Activated CD4-positive, alpha-beta memory T cell treated with anti-CD3 and anti-CD28 coated beads, Interleukin-2, amount 10 ng/mL, durations not matched to agents 7 days and 5 days (primary cell): ENCODE measurements around the gene PRDM16. TPM values are rescaled to one million over a fixed set of nuclear protein-coding genes. Genes with fewer than 3 reads are reported as not detected.

Experiments
- CTCF ChIA-PET: fragments of 350-600 bp; sonication (Branson Sonifier 250); formaldehyde crosslinking; loops from one replicate; lab custom pipeline; 2021; ENCODE audit warnings: antibody characterized with exemption, inconsistent platforms; lab: Charles Lee
- POLR2A ChIA-PET: fragments of 350-600 bp; sonication (Branson Sonifier 250); formaldehyde crosslinking; loops from one replicate; lab custom pipeline; 2021; ENCODE audit warnings: antibody characterized with exemption; lab: Charles Lee
- DNase-seq: peaks from one replicate; pipeline ENCODE4 v3.0.0-alpha.2; 2020
- H3K27ac Mint-ChIP-seq: one replicate; pipeline ENCODE4 v1.8.0; 2021; ENCODE audit warnings: mild to moderate bottlenecking, mixed read lengths
- H3K27me3 Mint-ChIP-seq: one replicate; pipeline ENCODE4 v1.8.0; 2021; ENCODE audit warnings: mixed read lengths
- H3K36me3 Mint-ChIP-seq: one replicate; pipeline ENCODE4 v1.8.0; 2021; ENCODE audit warnings: low read depth, mixed read lengths
- H3K4me1 Mint-ChIP-seq: one replicate; pipeline ENCODE4 v1.8.0; 2021; ENCODE audit warnings: mixed read lengths
- H3K4me3 Mint-ChIP-seq: one replicate; pipeline ENCODE4 v1.8.0; 2021; ENCODE audit warnings: mild to moderate bottlenecking, mixed read lengths
- H3K9me3 Mint-ChIP-seq: one replicate; pipeline ENCODE4 v1.8.0; 2021; ENCODE audit warnings: mixed read lengths
- total RNA-seq, 2 experiments: library from RNA; stranded (reverse); gene quantifications; one replicate each; pipeline ENCODE4 v1.2.3, GENCODE V29; 2021

Gene PRDM16
- total RNA-seq, 2 experiments from 2014 or later, result 0.03 to 0.20 TPM

DNA sequence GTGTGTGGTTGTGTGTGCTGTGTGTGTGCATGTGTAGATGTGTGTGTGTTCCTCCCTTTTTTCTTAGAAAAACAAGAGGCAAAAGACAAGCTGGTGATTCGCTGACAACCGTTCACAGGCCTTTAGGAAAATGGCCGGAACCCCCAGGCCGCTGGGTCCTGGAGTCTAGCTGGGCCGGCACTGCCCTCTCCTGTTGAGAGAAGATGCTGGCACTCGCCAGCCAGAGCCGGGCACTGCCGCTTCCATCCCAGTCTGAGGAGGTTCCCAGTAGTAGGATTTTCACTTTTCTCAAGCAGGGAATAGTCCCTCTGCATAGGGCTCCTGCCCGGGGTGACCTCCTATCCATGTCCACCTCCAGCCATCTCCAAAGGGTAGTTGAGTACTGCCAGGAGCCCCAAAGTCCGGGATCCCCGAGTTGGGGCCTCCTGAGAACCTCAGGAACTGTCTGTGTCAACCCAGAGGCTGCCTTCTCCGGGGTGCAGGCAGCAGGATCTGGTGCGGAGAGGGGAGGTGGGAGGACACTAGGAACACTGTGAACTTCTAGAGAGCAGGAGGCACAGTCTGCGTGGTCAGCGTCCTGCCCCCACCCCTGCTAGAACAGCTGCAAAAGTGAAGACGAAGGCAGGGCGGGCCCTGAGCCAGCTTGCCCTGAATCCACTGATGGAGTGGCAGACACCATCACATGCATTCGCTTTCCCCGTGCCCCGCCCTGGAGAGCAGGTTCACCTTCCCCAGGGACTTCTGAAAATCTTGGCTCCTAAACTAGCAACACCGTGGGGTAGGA lies 341.3 kb downstream of the PRDM16 start:
- H3K36me3 Mint-ChIP-seq, result no peaks in the 10 kb centered on the region
- no peaks in the 10 kb centered on the region for H3K9me3 Mint-ChIP-seq
- H3K27ac Mint-ChIP-seq, result no peak overlapping the region
- H3K27me3 Mint-ChIP-seq, result no peaks in the 10 kb centered on the region
- POLR2A ChIA-PET, result no interaction called here
- CTCF ChIA-PET, result no interaction called here
- H3K4me1 Mint-ChIP-seq, result no peaks in the 10 kb centered on the region
- H3K4me3 Mint-ChIP-seq, result no peak overlapping the region
- no peak for DNase-seq

- Mint-ChIP-seq H3K9me3 (no peaks in the 10 kb centered on the region), H3K27ac (no peak overlapping the region), H3K4me3 (no peak overlapping the region), H3K27me3 (no peaks in the 10 kb centered on the region), H3K4me1 (no peaks in the 10 kb centered on the region), H3K36me3 (no peaks in the 10 kb centered on the region)
- ChIA-PET POLR2A (no interaction called here), CTCF (no interaction called here)
- no peak for DNase-seq
These were observed 342.8 kb downstream of the PRDM16 start for GRCh38 chr1:3411806-3412205.

DNA sequence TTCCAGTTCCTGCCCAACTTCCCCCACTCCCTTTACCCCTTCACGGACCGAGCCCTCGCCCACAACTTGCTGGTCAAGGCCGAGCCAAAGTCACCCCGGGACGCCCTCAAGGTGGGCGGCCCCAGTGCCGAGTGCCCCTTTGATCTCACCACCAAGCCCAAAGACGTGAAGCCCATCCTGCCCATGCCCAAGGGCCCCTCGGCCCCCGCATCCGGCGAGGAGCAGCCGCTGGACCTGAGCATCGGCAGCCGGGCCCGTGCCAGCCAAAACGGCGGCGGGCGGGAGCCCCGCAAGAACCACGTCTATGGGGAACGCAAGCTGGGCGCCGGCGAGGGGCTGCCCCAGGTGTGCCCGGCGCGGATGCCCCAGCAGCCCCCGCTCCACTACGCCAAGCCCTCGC lies 343.4 kb downstream of the PRDM16 start:
- Mint-ChIP-seq H3K4me1 (no peaks in the 10 kb centered on the region), H3K9me3 (no peaks in the 10 kb centered on the region)

DNA sequence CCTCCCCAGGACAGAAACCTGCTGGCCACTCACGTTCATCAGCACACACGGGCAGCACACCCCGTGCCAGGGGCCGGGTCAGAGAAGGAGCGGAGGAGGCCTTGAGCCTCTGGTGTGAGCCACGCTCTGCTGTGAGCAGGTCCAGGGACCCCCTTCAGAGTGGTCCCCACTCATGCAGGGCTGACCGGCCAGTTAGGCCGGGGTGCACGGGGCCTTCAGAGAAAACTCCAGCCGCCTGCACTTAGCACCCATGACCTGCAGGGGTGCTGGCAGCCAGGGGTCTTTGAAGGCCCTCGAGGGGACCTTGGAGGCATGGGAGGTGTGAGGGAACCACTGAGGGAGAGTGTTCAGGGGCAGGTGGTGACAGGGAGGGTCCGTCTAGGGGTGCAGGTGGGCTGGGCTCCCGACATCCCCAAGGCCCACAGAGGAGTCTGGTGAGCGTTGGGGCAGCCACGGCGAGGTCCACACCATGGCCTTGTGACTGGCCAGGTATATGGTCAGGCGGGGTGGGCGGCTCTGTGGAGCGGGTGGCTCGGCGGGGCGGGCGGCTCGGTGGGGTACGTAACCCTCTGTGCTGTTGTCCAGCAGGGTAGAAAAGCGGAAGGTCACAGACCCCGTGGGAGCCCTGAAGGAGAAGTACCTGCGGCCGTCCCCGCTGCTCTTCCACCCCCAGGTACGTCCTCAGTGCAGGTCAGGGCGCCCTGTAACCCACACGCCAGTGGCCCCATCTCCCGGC lies 345.1 kb downstream of the PRDM16 start:
- H3K27ac Mint-ChIP-seq, result no peak overlapping the region
- H3K9me3 Mint-ChIP-seq, result no peaks in the 10 kb centered on the region
- no peaks in the 10 kb centered on the region for H3K36me3 Mint-ChIP-seq
- H3K4me3 Mint-ChIP-seq, result no peak overlapping the region
- no peaks in the 10 kb centered on the region for H3K27me3 Mint-ChIP-seq
- POLR2A ChIA-PET, result no interaction called here
- CTCF ChIA-PET, result no interaction called here
- H3K4me1 Mint-ChIP-seq, result no peaks in the 10 kb centered on the region
- no peak for DNase-seq

More for the DNA sequence above, 343.4 kb downstream of the PRDM16 start:
- H3K27me3 Mint-ChIP-seq, result no peaks in the 10 kb centered on the region
- ChIA-PET CTCF (no interaction called here), POLR2A (no interaction called here)
- no peak overlapping the region for H3K4me3 Mint-ChIP-seq
- no peak for DNase-seq
- H3K36me3 Mint-ChIP-seq, result no peaks in the 10 kb centered on the region
- H3K27ac Mint-ChIP-seq, result no peak overlapping the region

GRCh38 chr1:3415260-3416090 lies 346.5 kb downstream of the PRDM16 start:
- Mint-ChIP-seq H3K27ac (no peak overlapping the region), H3K4me3 (no peak overlapping the region), H3K9me3 (no peaks in the 10 kb centered on the region), H3K4me1 (no peaks in the 10 kb centered on the region), H3K36me3 (no peaks in the 10 kb centered on the region), H3K27me3 (no peaks in the 10 kb centered on the region)
- POLR2A ChIA-PET, result no interaction called here
- DNase-seq, result no peak
- CTCF ChIA-PET, result no interaction called here

GRCh38 chr1:3417082-3417739 lies 348.2 kb downstream of the PRDM16 start:
- CTCF ChIA-PET, result no interaction called here

GRCh38 chr1:3417934-3418333 lies 348.9 kb downstream of the PRDM16 start:
- Mint-ChIP-seq H3K4me3 (no peak overlapping the region), H3K9me3 (no peaks in the 10 kb centered on the region), H3K4me1 (no peaks in the 10 kb centered on the region), H3K36me3 (no peaks in the 10 kb centered on the region), H3K27me3 (no peaks in the 10 kb centered on the region), H3K27ac (no peak overlapping the region)
- ChIA-PET CTCF (no interaction called here), POLR2A (no interaction called here)
- DNase-seq, result no peak

More at GRCh38 chr1:3417082-3417739, 348.2 kb downstream of the PRDM16 start:
- POLR2A ChIA-PET, result no interaction called here
- DNase-seq, result no peak
- H3K4me1 Mint-ChIP-seq, result no peaks in the 10 kb centered on the region
- H3K4me3 Mint-ChIP-seq, result no peak overlapping the region
- H3K36me3 Mint-ChIP-seq, result no peaks in the 10 kb centered on the region
- no peak overlapping the region for H3K27ac Mint-ChIP-seq
- H3K9me3 Mint-ChIP-seq, result no peaks in the 10 kb centered on the region
- no peaks in the 10 kb centered on the region for H3K27me3 Mint-ChIP-seq

GRCh38 chr1:3418600-3418999 lies 349.6 kb downstream of the PRDM16 start:
- DNase-seq, result no peak
- Mint-ChIP-seq H3K4me3 (no peak overlapping the region), H3K36me3 (no peaks in the 10 kb centered on the region), H3K27ac (no peak overlapping the region), H3K27me3 (no peaks in the 10 kb centered on the region), H3K9me3 (no peaks in the 10 kb centered on the region), H3K4me1 (no peaks in the 10 kb centered on the region)
- ChIA-PET POLR2A (no interaction called here), CTCF (no interaction called here)

- Mint-ChIP-seq H3K4me1 (no peaks in the 10 kb centered on the region), H3K27me3 (no peaks in the 10 kb centered on the region), H3K27ac (no peak overlapping the region), H3K36me3 (no peaks in the 10 kb centered on the region), H3K9me3 (no peaks in the 10 kb centered on the region), H3K4me3 (no peak overlapping the region)
- CTCF ChIA-PET, result no interaction called here
- POLR2A ChIA-PET, result no interaction called here
- no peak for DNase-seq
These were observed 350.6 kb downstream of the PRDM16 start for GRCh38 chr1:3419415-3420204.

GRCh38 chr1:3420218-3420951 lies 351.4 kb downstream of the PRDM16 start:
- CTCF ChIA-PET, result no interaction called here
- H3K27me3 Mint-ChIP-seq, result no peaks in the 10 kb centered on the region

DNA sequence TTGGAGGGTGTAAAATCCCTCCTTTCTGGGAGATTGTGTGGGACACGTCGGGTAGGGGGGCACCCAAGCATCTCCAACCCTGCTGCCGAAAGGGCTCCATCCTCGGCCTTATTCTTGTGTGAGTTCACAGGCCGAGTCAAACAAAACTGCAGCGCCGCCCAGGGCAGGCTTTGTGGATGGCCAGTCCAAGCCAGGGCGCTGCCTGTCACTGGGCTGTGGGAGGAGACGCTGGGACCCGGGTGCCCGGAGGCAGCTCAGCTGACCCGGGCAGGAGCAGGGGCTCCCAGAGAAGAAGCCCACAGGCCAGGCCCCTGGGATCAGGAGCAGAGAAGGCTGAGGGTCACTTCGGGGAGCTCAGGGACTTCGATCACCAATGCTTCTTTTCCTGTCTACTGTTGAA lies 353.6 kb downstream of the PRDM16 start:
- DNase-seq, result no peak
- no peaks in the 10 kb centered on the region for H3K4me1 Mint-ChIP-seq
- ChIA-PET CTCF (no interaction called here), POLR2A (no interaction called here)
- no peak overlapping the region for H3K4me3 Mint-ChIP-seq
- no peaks in the 10 kb centered on the region for H3K9me3 Mint-ChIP-seq
- H3K36me3 Mint-ChIP-seq, result no peaks in the 10 kb centered on the region
- H3K27ac Mint-ChIP-seq, result no peak overlapping the region
- H3K27me3 Mint-ChIP-seq, result no peaks in the 10 kb centered on the region

More at GRCh38 chr1:3420218-3420951, 351.4 kb downstream of the PRDM16 start:
- POLR2A ChIA-PET, result no interaction called here
- H3K36me3 Mint-ChIP-seq, result no peaks in the 10 kb centered on the region
- DNase-seq, result no peak
- no peaks in the 10 kb centered on the region for H3K9me3 Mint-ChIP-seq
- no peaks in the 10 kb centered on the region for H3K4me1 Mint-ChIP-seq
- no peak overlapping the region for H3K27ac Mint-ChIP-seq
- no peak overlapping the region for H3K4me3 Mint-ChIP-seq
